ENCODE results near the gene CRACDL.

The CRACDL gene

DNA sequence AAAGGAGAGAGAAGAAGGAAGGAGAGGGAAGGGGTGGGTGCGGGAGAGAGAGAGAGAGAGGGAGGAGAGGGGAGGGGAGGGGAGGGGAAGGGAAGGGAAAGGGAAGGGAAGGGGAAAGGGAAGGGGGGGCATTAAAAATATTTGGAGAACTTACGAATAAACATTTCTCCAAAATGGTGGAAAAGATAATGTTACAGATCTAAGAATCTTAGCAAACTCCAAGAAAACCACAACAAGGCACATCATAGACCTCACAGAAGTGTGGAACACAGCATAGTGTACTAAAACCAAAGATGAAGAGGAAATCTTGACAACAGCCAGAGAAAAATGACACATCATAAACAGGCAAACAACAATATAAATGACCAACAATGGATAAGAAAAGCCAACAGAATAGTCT is 83.1 kb downstream of the CRACDL start:
- DNase-seq = no peak

DNA sequence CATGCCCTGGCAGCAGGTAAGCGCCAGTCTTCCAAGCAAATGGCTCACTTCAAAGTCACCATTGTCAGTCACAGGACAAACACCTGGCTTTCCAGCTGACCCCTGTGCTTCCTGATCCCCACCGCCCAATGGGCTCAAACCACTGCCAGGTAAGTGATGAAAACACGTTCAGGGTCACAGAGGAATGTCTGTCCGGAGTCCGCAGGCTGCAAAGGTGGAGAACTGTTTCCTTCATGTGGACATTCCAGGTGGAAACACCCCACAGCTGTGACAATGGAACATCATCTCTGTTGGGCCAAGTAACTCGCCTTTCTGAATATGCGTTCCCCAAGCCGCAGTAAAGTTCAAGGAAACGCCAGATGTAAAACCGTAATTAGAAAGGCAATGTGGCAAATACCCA is 86.0 kb downstream of the CRACDL start:
- no peak for DNase-seq

DNA sequence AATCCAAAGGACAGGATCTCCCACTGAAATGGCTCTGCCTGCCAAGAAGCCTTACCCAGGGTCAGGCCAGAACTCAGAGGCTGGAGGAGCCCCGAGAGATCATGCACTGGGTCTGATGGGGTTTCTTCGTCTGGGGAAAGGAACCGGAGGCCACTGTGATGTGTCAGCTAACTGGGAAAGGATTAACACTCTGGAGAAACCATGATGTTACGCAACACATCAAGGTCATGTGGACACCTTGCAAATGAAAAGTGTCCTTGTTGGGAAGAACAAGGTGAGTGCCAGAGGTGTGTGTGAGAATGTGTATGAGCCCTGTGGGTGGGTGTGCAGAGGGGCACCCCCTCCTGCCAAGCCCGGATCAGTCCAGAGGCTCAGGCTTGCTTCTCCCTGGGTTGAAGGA is 86.9 kb downstream of the CRACDL start:
- DNase-seq = no peak

DNA sequence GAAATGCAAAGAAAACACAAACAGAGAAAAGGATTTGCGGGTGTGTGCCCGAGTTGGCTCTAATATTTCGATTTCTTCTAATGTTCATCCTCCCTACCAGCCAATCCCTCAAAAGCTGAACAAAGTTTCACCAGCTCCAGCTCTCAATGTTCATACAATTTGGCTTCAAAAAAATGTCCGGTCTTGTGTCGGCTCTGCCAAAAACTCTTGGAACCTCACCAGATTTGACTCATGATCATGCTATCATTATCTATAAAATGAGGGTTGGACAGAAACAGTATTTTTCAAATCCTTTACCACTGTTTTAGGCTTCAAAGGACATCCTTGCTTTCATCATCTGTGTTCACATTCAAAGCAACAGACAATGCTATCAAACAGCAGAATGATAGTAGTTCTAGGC is 88.2 kb downstream of the CRACDL start:
- DNase-seq = no peak

DNA sequence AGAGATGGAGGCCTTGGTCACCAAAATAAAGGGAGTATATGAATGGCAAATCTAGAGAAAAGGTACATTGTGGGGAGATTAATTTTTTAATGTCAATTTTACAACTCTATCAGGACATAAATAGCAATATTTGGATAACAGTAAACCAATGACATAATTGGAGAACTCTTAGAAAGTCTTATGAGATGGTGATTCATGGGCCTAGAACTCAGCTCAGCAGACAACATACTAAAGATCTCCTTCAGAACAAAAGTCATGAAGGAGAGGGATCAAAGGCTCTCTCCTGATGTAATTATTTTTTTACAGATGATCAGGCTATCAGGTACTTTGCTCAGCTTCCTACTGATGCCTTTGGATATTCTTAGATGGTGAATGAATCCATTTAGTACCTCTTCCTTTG is 90.0 kb downstream of the CRACDL start:
- no peak for DNase-seq

DNA sequence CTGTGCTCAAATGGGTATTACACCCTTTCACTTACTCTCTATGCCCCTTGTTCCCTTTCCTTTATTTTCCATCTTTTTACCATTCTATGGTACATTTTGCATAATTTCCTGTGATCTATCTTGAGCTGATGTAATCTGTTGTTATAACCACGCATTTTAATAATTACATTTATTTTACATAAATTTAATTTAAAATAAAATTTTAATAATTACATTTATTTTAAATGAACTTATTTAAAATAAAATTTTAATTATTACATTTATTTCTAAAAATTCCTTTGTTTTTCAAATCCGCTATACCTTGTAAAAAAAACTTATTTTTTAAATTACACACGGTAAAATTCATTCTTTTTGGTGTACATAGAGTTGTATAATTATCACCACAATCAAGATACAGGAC is 93.9 kb downstream of the CRACDL start:
- no peak for DNase-seq

DNA sequence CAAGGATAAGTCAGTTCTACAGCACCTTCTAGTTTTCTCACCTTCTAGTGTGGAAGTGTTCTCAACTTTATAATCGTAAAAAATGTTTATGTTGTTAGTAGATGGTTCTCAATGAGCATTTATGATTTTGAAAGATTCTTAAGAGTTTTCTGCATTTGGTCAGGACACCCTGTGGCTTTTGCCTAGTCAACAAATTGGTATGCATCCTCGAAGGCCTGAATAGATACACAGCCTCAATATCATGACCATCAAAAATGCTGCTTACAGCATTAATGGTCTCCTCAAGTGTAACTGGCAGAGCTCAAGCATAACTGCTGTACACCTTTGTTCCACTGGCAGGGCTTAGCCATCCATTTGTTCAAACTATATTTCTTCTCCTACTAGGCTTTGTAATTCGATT is 96.7 kb downstream of the CRACDL start:
- no peak for DNase-seq

DNA sequence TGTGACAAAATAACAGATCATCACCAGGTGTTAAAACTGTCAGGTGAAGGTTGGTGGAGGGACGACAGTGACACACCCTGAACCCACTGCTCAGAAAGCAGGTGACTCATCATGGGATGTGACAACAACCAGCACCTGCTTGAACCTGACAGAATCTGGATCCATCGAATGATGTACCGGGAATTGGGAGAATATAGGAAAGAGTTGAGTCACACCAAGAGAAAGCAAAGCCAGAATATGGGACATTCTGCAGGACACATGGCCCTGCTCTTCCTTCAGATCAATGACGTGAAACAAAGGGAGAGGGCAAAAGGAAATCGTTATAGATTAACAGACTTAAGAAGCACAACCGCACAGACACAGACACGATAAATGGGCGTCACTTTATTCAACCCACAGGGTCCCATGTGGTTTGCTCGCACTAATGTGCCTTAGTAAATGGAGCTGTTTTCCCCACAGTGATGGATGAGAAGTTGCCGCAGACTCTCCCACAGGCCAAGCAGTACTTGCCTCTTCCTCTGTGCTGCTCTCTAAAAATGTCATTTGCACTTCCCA is 100.1 kb downstream of the CRACDL start:
- no peak for DNase-seq

DNA sequence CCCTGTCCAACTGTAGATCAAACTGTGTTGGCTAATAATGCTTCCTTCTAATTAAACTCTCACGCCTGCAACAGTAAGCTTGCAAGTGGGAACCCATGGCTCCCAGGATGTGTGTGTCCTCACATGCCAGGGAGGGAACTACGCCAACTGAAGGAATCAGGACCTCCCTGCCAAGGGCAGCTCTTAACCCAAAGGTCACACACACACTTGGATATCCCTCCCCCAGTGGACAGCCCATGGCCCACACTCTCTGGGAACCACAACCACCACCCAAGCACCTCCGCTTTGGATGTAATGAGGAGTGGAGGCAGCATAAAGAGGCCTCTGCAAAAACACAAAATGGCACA is 102.1 kb downstream of the CRACDL start:
- DNase-seq = no peak

DNA sequence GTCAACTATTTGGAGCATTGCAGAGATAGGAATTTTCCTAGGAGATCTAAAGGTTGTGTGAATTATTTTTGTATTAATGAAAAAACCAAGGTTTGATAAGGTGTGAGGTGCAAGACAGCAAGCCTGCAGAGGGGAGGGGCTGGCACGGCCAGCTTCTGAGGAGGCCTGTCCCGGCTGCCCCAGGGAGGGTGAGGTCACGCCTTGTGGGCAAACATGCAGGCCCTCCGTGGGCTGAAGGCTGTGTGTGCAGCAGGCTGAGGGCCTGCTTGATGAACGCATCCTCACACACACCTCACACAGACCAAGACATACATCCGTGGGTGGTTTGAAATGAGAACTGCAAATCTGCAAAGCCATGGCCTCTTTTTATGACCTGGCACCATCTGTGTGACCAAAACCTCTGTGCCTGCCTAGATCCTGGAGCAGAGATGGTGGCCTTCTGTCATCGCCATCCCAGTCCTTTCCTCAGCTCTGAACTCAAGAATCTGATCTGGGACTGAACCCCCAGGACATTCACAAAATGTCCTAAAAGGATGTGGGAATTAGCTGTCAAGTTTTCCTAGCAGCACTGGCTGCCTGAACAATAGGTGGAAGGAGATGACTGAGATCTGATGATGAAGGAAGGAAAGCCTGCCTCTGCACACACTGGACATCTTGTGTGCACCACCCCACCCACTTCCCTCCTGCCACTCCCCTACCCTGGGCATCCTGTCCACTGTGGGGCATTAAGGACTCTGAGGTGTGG is 102.7 kb downstream of the CRACDL start:
- no peak for DNase-seq

DNA sequence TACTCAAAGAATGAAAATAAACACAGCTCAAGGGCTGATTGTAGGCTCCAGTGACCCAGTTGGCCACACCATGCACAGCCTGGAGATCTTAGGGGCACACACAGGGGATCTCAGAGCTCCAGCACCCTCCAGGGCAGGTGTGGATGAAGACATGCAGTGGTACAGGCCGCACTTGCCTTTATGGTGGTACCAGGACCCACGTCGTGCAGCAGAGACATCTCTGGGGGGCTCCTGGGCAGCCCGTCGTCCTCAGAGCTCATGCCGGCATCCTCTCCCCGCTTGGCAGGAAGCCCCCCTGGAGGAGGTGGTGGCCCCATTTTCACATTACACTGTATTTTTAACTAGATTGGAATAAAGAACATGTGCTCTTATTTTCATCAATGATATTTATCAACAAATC is 103.9 kb downstream of the CRACDL start:
- DNase-seq = no peak

DNA sequence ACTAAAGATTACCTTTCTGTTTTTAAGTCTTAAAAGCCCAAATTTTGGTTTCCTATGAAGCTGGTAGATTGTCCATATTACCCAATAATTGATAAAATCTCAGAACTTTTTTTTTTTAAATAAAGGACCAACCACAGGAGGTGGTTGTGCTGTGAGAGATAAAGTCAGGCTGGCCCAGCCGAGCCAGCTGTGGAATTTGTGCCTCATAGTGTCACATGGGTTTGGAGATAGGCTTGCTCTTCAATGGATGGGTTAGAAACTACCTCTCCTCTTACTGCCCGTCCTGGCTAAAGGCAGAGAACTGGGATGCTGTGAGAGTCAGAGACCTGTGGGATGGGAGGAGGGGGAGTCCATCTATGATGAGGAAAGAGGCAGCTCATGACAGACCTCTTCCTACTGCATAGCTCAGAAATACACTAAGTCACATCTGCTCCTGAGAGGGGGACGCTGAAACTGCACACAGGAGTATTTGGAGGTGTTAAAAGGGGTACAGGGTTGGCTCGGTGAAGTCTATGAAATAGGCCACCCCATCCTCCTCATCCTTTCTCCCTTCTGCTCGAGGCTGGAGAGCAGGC is 105.4 kb downstream of the CRACDL start:
- DNase-seq = no peak

DNA sequence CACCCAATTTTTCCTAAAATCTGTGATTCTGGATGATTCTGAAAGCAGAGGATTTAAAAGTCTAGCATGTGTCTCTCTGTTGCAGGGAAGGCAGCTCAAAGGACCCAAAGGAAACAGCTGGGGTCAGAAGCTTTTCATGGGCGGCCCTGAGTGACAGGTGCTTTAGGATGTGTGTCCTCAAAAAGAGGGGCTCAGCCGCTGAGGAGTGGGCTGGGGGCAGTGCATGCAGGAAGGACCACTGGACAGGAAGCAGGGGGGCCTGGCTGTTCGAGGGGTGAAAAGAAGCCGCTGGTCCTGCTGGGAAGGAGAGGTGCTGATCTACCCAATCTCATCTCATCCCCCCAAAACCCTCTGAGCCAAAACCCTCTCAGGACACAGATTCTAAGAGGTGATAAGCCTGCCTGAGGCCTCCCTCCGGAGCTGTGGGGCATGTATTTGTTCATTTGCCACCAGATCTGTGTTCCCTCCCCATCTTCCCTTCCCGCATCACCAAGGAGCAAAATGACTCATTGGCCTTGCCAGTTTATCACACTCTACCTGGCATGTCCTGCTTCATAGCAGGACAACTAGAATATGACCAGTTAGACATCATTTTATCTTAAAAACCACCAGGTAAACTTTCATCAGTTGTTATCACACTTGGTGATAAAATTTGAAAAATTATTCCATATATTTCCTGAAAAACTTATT is 106.3 kb downstream of the CRACDL start:
- no peak for DNase-seq

DNA sequence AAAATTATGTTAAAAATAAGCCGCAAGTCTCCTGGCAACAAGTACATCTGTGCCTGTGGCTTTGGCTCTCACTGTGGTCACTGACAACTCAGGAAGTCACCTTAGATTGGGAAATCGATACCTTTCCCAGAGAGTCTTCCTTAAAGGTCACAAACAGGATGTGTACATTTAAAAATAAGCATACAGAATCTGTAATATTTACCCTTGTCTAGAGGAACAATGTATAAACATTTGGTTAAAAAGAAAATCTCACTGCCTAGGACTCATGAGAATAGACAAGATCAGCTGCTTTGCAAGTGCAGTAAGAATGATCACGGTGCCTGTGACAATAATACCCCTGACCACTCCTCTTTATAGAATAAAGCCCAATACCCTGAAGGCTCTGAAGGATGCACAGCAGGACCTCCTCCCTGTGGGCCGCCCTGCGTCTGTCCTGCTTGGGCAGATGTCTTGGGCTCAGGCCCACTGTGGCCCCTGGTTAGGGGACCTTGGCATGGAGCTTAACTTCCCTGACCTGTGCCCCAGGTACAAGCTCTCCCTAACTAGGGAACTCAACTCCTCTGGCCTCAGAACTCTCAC is 107.1 kb downstream of the CRACDL start:
- DNase-seq = no peak

DNA sequence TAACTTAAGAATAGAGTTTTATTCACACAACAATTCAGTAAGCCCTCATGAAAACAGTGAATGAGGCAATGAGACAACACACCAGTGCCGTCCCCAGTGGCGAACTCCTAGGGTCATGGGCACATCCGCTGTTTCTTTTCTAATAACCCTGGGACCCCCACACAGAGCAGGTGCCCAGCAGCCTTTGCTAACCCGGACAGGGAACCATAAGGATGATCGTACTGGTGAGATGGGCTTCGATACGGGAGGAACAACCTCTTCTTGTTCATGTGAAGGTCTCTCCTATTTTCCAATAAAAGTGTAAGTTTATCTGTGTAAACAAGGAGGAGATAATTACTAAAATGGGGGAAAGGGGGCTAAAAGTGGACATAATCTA is 107.7 kb downstream of the CRACDL start:
- DNase-seq = no peak

DNA sequence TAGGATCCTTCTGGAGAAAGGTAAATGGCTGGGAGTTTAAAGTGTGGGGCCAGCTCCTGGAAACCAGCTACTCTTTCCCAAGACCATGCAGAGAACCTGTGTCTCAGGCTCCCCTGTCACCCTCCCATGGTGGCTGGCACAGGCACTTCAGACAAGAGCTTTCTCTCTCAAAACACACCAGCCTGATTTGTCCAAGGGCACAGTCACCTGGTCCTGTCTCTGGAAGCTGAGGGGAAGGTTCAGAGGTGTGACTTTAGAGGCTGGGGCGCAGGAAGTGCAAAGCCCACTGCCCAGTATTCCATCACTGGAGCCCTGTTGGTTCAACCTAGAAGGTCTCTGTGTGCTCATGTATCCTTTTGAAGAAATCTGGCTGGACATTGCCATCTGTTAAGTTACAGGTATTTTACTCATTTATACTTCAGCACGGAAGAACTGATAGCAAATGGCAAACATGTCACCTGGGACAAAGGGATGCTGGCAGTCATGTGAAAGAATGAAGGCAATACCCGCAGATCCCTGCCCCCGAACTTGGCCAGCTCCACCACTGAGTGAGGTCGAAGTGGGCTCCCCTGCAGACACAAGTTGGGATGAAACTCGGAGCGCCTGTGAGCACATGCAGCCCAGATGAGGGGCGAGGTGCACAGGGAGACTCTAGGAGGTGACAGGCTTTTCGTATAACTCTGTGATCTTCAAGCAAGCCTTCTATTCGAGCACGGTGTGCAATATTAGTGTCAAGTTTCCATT is 108.2 kb downstream of the CRACDL start:
- DNase-seq = no peak

DNA sequence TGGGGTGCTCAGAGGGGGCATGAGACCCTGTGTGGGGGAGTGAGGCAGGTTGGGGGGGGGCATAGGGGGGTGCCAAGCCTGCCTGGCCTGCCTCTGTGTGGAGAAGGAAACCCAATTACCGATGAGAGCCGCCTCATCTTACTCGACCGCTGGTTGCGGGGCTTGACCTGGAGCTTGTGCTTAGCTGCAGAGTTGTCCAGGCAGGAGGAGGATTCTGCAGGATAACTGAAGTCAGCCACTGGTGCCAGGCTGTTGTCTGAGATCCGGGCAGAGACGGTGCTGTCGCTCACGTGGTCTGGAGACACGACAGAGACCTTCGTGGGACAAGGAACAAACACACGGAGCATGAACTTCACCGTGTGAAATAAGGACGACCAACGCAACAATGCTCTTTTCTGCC is 109.2 kb downstream of the CRACDL start:
- DNase-seq = no peak

DNA sequence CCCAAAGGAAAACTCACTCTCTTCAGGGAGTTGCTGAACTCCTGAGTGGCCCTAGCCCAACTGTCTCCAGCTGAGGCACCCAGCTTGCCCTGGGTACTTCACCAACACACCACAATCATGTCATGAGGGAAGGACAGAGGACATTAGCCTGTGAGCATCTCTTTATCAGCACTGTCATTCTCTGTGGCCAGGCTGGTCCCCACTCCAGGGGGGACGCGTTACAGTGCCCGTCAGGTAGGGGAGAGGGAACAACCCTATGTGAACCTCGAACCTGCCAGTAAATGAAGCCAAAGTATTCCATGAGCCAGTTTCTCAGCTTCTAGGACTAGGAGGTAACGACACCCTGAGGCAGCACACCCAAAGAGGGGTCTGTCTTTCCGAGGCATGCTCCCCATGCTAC is 110.2 kb downstream of the CRACDL start:
- DNase-seq = no peak

DNA sequence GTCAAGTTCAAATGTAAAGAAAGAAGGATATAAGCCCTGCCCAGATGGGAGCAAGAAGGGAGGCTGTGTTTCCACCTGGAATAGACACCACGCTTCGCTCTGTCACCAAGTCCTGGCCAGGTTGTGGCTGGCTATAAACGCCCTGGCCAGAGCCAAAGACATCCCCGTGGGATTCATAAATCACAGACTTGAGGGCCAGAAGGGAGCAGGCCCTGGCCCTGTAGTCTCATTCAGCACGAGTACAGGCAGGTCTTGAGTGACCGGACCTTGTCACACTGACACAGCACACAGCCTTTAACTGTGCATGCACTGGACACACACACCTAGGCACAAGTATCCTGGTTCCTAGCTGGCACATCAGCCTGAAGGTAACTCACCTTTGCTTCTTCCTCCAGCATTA is 110.6 kb downstream of the CRACDL start:
- no peak for DNase-seq

DNA sequence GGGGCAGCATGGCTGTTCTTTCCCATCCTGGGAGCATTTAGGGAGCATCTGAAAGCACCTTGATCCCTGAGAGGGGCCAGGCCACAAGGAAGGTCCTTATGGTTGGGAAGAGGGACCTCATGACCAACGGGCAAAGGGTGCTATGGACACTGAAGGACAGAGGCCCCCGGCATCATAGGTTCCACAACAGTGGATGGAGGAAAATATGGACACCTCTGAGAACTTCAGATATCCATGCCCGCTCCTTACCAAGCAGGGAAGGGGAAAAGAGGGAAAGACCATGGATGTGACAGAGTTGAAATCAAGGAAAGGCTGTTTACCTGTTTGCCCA is 111.0 kb downstream of the CRACDL start:
- no peak for DNase-seq

DNA sequence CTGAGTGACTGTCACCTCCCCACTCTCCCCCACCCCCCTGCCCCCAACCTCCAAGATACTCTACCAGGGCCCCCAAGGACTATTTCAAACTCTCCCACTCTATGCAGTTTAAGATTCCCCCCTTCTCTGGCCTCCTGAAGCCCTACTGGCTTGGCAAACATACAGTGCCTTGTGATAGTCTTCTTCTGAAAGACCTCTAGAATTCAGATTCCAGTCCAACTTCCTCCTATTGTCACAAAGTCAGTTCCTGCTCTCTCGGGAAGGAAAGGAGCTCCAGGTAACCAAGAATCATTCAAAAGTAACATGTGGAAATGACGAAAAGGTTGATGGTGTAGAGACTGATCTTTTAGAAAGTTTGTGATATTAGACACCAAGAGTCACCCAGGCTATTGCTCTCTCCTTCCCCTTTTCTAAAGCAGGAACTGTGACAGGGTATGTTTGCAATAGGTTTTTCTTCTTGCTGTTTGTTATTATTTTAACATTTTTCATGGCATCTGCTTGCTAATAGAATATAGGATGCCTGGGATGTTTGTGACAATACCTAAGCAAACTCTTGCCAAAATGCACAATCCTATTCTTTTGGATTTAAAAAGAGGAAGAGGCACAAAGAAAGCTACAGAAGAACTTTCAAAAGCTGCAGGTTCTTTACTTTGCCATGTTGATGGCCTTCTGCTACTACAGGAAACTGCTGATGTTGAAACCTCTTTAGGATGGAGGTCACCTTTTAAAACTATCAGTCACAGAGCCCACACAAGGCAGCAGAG is 111.6 kb downstream of the CRACDL start:
- DNase-seq = no peak
